ENCODE data around the gene CYP4A11. TPM values are rescaled to one million over a fixed set of nuclear protein-coding genes. Genes with fewer than 3 reads are reported as not detected.
"Not testable (repeated sequence)": the region's sequence is repeated elsewhere in the genome, so short reads cannot be mapped to it uniquely, and the experiment has no call there.

The CYP4A11 gene
- total RNA-seq, 3 donors from 2014 or later (not counting 1 experiment from before 2014, with no cell fraction given), result not detected

DNA sequence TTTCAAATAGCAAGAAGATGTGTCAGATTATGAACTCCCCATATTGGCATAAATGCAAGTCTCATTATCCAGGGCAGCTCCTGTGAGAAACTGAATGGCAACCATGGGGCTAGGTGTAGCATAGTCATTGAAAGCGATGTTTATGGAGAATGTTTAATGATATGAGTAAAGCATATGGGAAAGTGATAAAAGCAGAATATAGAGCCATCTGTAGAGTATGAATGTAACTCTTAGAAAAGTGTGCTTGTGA is 8.1 kb upstream of the CYP4A11 start:
- ATAC-seq, H3K4me3 Mint-ChIP-seq: not testable (repeated sequence)
- WGBS (ENCODE audit: insufficient coverage), result no CpG with 5 or more reads among the region's 1 CpG

DNA sequence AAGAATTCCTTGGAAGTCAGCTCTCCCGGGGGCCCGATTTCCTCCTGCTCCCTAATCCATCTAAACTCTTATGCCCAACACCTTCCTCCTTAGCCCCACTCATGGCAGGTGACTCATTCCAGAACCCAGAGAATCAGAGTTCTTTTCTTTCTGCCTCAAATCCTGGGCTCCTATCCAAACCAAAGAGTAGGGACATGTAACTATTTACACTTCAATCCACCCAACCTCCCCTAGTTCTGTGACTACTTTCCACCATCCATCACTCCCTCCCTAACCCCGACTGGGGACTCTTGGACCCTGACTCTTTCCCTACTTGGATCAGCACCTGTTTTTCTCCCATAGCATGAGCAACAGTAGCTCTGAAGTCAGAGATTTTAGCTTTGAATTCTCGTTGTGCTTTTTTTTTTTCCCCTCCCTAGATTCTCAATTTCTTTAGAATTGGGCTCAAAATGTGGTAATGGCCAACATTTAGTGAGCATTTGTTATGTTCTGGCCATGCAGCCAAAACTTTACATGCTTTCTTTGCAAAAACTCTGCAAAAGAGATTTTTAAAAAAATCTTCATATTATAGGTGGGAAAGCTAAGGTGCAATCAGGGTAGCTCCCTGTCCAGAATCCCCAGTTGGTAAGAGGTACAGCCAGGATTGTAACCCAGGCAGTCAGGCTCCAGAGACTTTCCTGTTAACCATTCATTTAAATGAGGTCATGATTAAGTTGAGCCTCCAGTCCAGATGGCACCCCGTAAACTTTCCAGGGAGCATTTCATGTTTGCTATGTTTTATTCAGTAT is 7.5 kb upstream of the CYP4A11 start:
- Mint-ChIP-seq H3K4me3 (no peak overlapping the region), H3K27me3 (ENCODE audit: low read depth in 2 of 2) (peaks cover 11 to 14% of the 10 kb centered on the region in 2 donors), H3K27ac (no peak overlapping the region), H3K4me1 (no peaks in the 10 kb centered on the region), H3K9me3 (no peaks in the 10 kb centered on the region), H3K36me3 (no peaks in the 10 kb centered on the region)
- intact Hi-C loops (cut with micrococcal nuclease), result no loop called here
- no peak overlapping the region for H3K27ac ChIP-seq (ENCODE audit: low read length)
- DNase-seq (no peak), ATAC-seq (no peak)
- TF ChIP-seq, protein P1, sequence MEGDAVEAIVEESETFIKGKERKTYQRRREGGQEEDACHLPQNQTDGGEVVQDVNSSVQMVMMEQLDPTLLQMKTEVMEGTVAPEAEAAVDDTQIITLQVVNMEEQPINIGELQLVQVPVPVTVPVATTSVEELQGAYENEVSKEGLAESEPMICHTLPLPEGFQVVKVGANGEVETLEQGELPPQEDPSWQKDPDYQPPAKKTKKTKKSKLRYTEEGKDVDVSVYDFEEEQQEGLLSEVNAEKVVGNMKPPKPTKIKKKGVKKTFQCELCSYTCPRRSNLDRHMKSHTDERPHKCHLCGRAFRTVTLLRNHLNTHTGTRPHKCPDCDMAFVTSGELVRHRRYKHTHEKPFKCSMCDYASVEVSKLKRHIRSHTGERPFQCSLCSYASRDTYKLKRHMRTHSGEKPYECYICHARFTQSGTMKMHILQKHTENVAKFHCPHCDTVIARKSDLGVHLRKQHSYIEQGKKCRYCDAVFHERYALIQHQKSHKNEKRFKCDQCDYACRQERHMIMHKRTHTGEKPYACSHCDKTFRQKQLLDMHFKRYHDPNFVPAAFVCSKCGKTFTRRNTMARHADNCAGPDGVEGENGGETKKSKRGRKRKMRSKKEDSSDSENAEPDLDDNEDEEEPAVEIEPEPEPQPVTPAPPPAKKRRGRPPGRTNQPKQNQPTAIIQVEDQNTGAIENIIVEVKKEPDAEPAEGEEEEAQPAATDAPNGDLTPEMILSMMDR (IDR thresholded peaks at IDR 0.05), result no peak
- no peaks in the 10 kb centered on the region for H3K36me3 ChIP-seq (ENCODE audit: control insufficient read depth, insufficient read depth, low read length)
- no peaks in the 10 kb centered on the region for H3K27me3 ChIP-seq (ENCODE audit: control insufficient read depth, insufficient read depth, low read length)
- H3K9me3 ChIP-seq (ENCODE audit: control insufficient read depth, insufficient read depth, low read length), result no peaks in the 10 kb centered on the region
- H3K4me3 ChIP-seq (ENCODE audit: low read length), result no peak overlapping the region
- 86% methylated on average over 4 of the region's 5 CpGs for WGBS (ENCODE audit: insufficient coverage)
- H3K4me1 ChIP-seq (ENCODE audit: control insufficient read depth, insufficient read depth, low read length), result no peaks in the 10 kb centered on the region

More for the DNA sequence above, 8.1 kb upstream of the CYP4A11 start:
- H3K9me3 ChIP-seq (ENCODE audit: control insufficient read depth, insufficient read depth, low read length); DNase-seq; H3K36me3 Mint-ChIP-seq; H3K4me3 ChIP-seq (ENCODE audit: low read length); intact Hi-C loops (cut with micrococcal nuclease); H3K4me1 ChIP-seq (ENCODE audit: control insufficient read depth, insufficient read depth, low read length); H3K27ac Mint-ChIP-seq; H3K27me3 ChIP-seq (ENCODE audit: control insufficient read depth, insufficient read depth, low read length); H3K9me3 Mint-ChIP-seq; H3K36me3 ChIP-seq (ENCODE audit: control insufficient read depth, insufficient read depth, low read length); H3K27ac ChIP-seq (ENCODE audit: low read length); H3K4me1 Mint-ChIP-seq: not testable (repeated sequence)
- peaks cover 11 to 14% of the 10 kb centered on the region in 2 donors for H3K27me3 Mint-ChIP-seq (ENCODE audit: low read depth in 2 of 2)

DNA sequence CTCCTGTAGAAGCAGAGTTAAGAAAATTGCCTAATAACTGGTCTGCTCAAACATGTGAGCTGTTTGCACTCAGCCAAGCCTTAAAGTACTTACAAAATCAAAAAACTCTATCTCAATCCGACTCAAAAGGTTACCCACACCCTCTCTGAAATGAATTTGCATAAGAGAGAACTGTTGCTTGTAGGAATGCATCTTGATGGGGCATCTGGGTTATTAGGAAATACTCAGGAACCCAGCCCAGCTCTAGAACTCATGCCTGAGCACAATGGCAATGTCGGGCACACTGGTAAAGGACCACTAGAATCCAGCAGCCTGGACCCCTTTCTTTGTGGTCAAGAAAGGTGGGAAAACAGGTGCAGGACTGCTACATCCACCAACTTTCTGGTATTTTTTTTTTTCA is 6.4 kb upstream of the CYP4A11 start:
- H3K27ac Mint-ChIP-seq; H3K4me3 ChIP-seq (ENCODE audit: low read length); H3K36me3 ChIP-seq (ENCODE audit: control insufficient read depth, insufficient read depth, low read length); ATAC-seq; H3K27me3 ChIP-seq (ENCODE audit: control insufficient read depth, insufficient read depth, low read length); H3K27ac ChIP-seq (ENCODE audit: low read length); H3K4me1 ChIP-seq (ENCODE audit: control insufficient read depth, insufficient read depth, low read length); H3K4me3 Mint-ChIP-seq; intact Hi-C loops (cut with micrococcal nuclease); H3K4me1 Mint-ChIP-seq; DNase-seq; H3K9me3 ChIP-seq (ENCODE audit: control insufficient read depth, insufficient read depth, low read length); H3K9me3 Mint-ChIP-seq; H3K36me3 Mint-ChIP-seq: not testable (repeated sequence)
- peaks cover 15 to 19% of the 10 kb centered on the region in 2 donors for H3K27me3 Mint-ChIP-seq (ENCODE audit: low read depth in 2 of 2)
- WGBS (ENCODE audit: insufficient coverage), result 78% methylated on average over 1 of the region's 2 CpGs

DNA sequence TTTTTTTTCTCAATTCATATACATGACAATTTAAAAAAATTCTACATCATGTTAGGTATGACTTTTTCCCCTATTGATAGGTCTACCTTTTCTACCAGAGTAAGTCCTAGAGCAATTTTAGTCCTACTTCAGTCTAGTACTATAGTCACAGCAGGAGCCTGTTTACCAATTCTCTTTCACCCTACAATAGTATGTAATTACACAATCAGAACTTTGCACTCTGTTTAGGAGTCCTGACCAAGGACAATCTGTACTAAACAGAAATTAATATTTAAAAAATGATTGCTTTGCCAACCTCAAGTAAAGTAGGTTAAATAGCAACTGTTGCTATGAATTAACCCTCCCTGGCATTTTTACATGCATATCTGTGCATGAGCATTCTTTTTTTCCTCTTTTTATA is 810 bp upstream of the CYP4A11 start:
- Histone ChIP-seq H3K27ac (ENCODE audit: low read length) (no peak overlapping the region), H3K4me3 (ENCODE audit: low read length) (no peak overlapping the region), H3K27me3 (ENCODE audit: control insufficient read depth, insufficient read depth, low read length) (no peaks in the 10 kb centered on the region), H3K4me1 (ENCODE audit: control insufficient read depth, insufficient read depth, low read length) (no peaks in the 10 kb centered on the region), H3K36me3 (ENCODE audit: control insufficient read depth, insufficient read depth, low read length) (no peaks in the 10 kb centered on the region), H3K9me3 (ENCODE audit: control insufficient read depth, insufficient read depth, low read length) (no peaks in the 10 kb centered on the region)
- DNase-seq (no peak), ATAC-seq (no peak)
- peaks cover 9 to 20% of the 10 kb centered on the region in 2 donors for H3K27me3 Mint-ChIP-seq (ENCODE audit: low read depth in 2 of 2)
- intact Hi-C loops (cut with micrococcal nuclease), result no loop called here
- H3K36me3 Mint-ChIP-seq, result no peaks in the 10 kb centered on the region
- no peaks in the 10 kb centered on the region for H3K4me1 Mint-ChIP-seq
- no peak overlapping the region for H3K27ac Mint-ChIP-seq
- H3K9me3 Mint-ChIP-seq, result no peaks in the 10 kb centered on the region
- H3K4me3 Mint-ChIP-seq, result no peak overlapping the region
- TF ChIP-seq, protein P1 (IDR thresholded peaks at IDR 0.05), result no peak

Data from natural killer cell (primary cell).